Measurements from ENCODE around the gene PCDHB5. TPM values are rescaled to one million over a fixed set of nuclear protein-coding genes. Genes with fewer than 3 reads are reported as not detected.

The PCDHB5 gene
- total RNA-seq, 1 donor from 2014 or later: 0.63 TPM

DNA sequence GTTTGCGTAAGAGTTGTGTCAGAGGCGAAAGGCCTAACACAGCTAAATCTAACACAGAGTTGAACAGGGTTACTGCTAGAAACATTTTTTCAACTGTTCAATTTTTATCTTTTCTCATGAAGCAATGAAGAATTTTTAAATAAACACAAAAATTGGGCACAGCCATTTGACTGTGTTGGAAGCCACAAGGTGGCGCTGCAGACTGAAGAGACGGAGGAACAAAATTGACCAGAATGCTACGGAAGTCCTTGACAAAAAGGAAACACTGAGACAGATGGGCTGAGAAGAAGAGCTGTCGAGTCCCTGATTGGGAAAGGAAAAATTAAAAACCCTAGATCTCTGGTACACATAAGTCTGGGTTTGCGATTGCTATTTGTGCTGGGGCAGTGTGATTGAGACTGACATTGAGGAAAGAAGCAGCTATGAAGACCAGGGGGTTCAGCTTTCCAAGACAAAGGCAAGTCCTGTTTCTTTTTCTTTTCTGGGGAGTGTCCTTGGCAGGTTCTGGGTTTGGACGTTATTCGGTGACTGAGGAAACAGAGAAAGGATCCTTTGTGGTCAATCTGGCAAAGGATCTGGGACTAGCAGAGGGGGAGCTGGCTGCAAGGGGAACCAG is 52.0 kb downstream of the PCDHB5 start, which contains the start of gene PCDHB9:
PCDHB9 (plus strand) TSS at position 265 of the 616 bp plus-strand sequence; CDS start at position 423, 158 bp downstream.
- TF ChIP-seq CTCF (conservative IDR thresholded peaks at IDR 0.05; ENCODE audit: low read depth, low read length): peak; percentile 38
- H3K4me3 ChIP-seq (ENCODE audit: low read depth, low read length): no peak within 1 kb of the TSS
- no peak for DNase-seq (ENCODE audit: low read depth)

Other genes starting within 250 kb of the PCDHB5 start
- gene PCDHAC1, start 208.9 kb upstream of the PCDHB5 start, total RNA-seq: not detected in 2 replicates
- not detected in 2 replicates for gene PCDHAC2, start 168.7 kb upstream of the PCDHB5 start, total RNA-seq
- gene PCDHB1, start 83.8 kb upstream of the PCDHB5 start, total RNA-seq: not detected in 2 replicates
- gene PCDHB2, start 40.6 kb upstream of the PCDHB5 start, total RNA-seq: under 0.01 and 0.17 TPM in 2 replicates
- gene PCDHB3, start 34.7 kb upstream of the PCDHB5 start, total RNA-seq: 0.22 and 0.23 TPM in 2 replicates
- gene PCDHB4, start 13.4 kb upstream of the PCDHB5 start, total RNA-seq: not detected in 2 replicates
- gene PCDHB6, start 14.9 kb downstream of the PCDHB5 start, total RNA-seq: not detected in 2 replicates
- not detected in 2 replicates for gene PCDHB7, start 37.4 kb downstream of the PCDHB5 start, total RNA-seq
- not detected in 2 replicates for gene PCDHB8, start 42.6 kb downstream of the PCDHB5 start, total RNA-seq
- gene PCDHB16, start 47.2 kb downstream of the PCDHB5 start, total RNA-seq: under 0.01 and 0.07 TPM in 2 replicates
- gene PCDHB9, start 52.0 kb downstream of the PCDHB5 start, total RNA-seq: not detected in 2 replicates
- gene PCDHB10, start 57.1 kb downstream of the PCDHB5 start, total RNA-seq: under 0.01 TPM in 1 of 2 replicates, not detected in the other
- gene PCDHB11, start 64.4 kb downstream of the PCDHB5 start, total RNA-seq: 0.06 and 0.07 TPM in 2 replicates
- not detected in 2 replicates for gene PCDHB12, start 73.5 kb downstream of the PCDHB5 start, total RNA-seq
- 0.23 and 0.29 TPM in 2 replicates for gene PCDHB13, start 78.7 kb downstream of the PCDHB5 start, total RNA-seq
- under 0.01 and 0.23 TPM in 2 replicates for gene PCDHB14, start 88.1 kb downstream of the PCDHB5 start, total RNA-seq
- 0.07 and 0.29 TPM in 2 replicates for gene PCDHB15, start 110.2 kb downstream of the PCDHB5 start, total RNA-seq
- gene SLC25A2, start 168.8 kb downstream of the PCDHB5 start, total RNA-seq: 0.29 TPM in 1 of 2 replicates, not detected in the other
- gene TAF7, start 185.6 kb downstream of the PCDHB5 start, total RNA-seq: 40.6 and 41.0 TPM in 2 replicates
- 0.29 and 0.75 TPM in 2 replicates for gene PCDHGA1, start 195.3 kb downstream of the PCDHB5 start, total RNA-seq
- gene PCDHGA2, start 203.6 kb downstream of the PCDHB5 start, total RNA-seq: 0.23 and 0.72 TPM in 2 replicates
- gene PCDHGA3, start 208.6 kb downstream of the PCDHB5 start, total RNA-seq: 0.36 and 0.52 TPM in 2 replicates
- gene PCDHGB1, start 214.9 kb downstream of the PCDHB5 start, total RNA-seq: 0.12 and 0.29 TPM in 2 replicates
- gene PCDHGA4, start 219.8 kb downstream of the PCDHB5 start, total RNA-seq: 0.22 and 0.92 TPM in 2 replicates
- gene PCDHGB2, start 224.8 kb downstream of the PCDHB5 start, total RNA-seq: 0.43 and 0.98 TPM in 2 replicates
- gene PCDHGA5, start 229.0 kb downstream of the PCDHB5 start, total RNA-seq: 0.14 and 0.63 TPM in 2 replicates
- 0.14 and 1.1 TPM in 2 replicates for gene PCDHGB3, start 235.0 kb downstream of the PCDHB5 start, total RNA-seq
- 0.35 and 0.36 TPM in 2 replicates for gene PCDHGA6, start 238.7 kb downstream of the PCDHB5 start, total RNA-seq
- 0.23 and 0.29 TPM in 2 replicates for gene PCDHGA7, start 247.5 kb downstream of the PCDHB5 start, total RNA-seq

All from epithelial cell of proximal tubule (primary cell).